Naive thymus-derived CD8-positive, alpha-beta T cell (primary cell): ENCODE measurements around the gene BACH1. TPM values are rescaled to one million over a fixed set of nuclear protein-coding genes. Genes with fewer than 3 reads are reported as not detected.
"Not testable (repeated sequence)": the region's sequence is repeated elsewhere in the genome, so short reads cannot be mapped to it uniquely, and the experiment has no call there.

Experiments used
- ATAC-seq, 2 donors: fragments of 150-1000 bp; cut with Tn5 transposase in 1 of 2; sonication (Bioruptor Pico), chemical (Tn5 transposase) in 1 of 2; 1 replicate in 1 of 2; 2 replicates in 1 of 2; pipeline ENCODE4 v1.10.0; 2021; ENCODE audit warnings: mild to moderate bottlenecking in 2 of 2, moderate library complexity in 2 of 2
- POLR2A ChIA-PET: fragments of 350-600 bp; sonication (Branson Sonifier 250); formaldehyde crosslinking; loops from one replicate; lab custom pipeline; 2021; ENCODE audit warnings: antibody characterized with exemption; lab: Charles Lee
- DNase-seq, 10 donors: peaks; one replicate each; pipeline versions ENCODE4 v3.0.0 to v3.0.0-alpha.2; 2020 to 2022
- H3K27ac Mint-ChIP-seq, 10 donors: one replicate each; pipeline ENCODE4 v1.8.0; 2020 to 2022; ENCODE audit warnings: mild to moderate bottlenecking in 10 of 10, mixed read lengths in 10 of 10, moderate library complexity in 4 of 10, inconsistent platforms in 1 of 10
- H3K27me3 Mint-ChIP-seq, 5 donors: one replicate each; pipeline ENCODE4 v1.8.0; 2021 to 2022; ENCODE audit warnings: mixed read lengths in 5 of 5
- H3K36me3 Mint-ChIP-seq, 3 donors: one replicate each; pipeline ENCODE4 v1.8.0; 2020 to 2022; ENCODE audit warnings: mixed read lengths in 3 of 3, mild to moderate bottlenecking in 2 of 3, inconsistent platforms in 1 of 3
- H3K4me1 Mint-ChIP-seq, 4 donors: one replicate each; pipeline ENCODE4 v1.8.0; 2021 to 2022; ENCODE audit warnings: mixed read lengths in 4 of 4
- H3K4me3 Mint-ChIP-seq, 10 donors: one replicate each; pipeline ENCODE4 v1.8.0; 2020 to 2022; ENCODE audit warnings: mild to moderate bottlenecking in 10 of 10, mixed read lengths in 10 of 10, moderate library complexity in 6 of 10, inconsistent platforms in 1 of 10
- H3K9me3 Mint-ChIP-seq, 9 donors: one replicate each; pipeline ENCODE4 v1.8.0; 2020 to 2022; ENCODE audit warnings: mixed read lengths in 9 of 9, mild to moderate bottlenecking in 3 of 9, inconsistent platforms in 1 of 9, moderate library complexity in 1 of 9
- polyA plus RNA-seq, 3 donors: library from polyadenylated mRNA; unstranded; fragments of 300-500 nt; fragmentation: Illumina TruSeq; gene quantifications; one replicate each; pipeline ENCODE4 v1.2.3, GENCODE V29; 2021
- total RNA-seq, 8 experiments: library from RNA in 2 of 8; stranded (reverse) in 2 of 8; gene quantifications; one replicate each; pipeline ENCODE4 v1.2.3 and lab custom pipeline; 2021 to 2026

BACH1 gene
- total and polyA plus RNA-seq, 5 experiments from 2014 or later: 22.5 to 62.1 (median 25.6) TPM

- H3K27me3 Mint-ChIP-seq: no peaks in the 10 kb centered on the region
- no peak overlapping the region for H3K27ac Mint-ChIP-seq
- DNase-seq (no peak), ATAC-seq (no peak)
- H3K4me1 Mint-ChIP-seq: peaks cover 6 to 10% (median 8%) of the 10 kb centered on the region in 4 donors
- peaks cover 0 to 52% (median 11%) of the 10 kb centered on the region in 3 donors for H3K36me3 Mint-ChIP-seq
- POLR2A ChIA-PET: no interaction called here
- no peak overlapping the region for H3K4me3 Mint-ChIP-seq
- H3K9me3 Mint-ChIP-seq: no peaks in the 10 kb centered on the region
These were observed 39.5 kb downstream of the BACH1 start for GRCh38 chr21:29338256-29338655.

- no peaks in the 10 kb centered on the region for H3K27me3 Mint-ChIP-seq
- H3K9me3 Mint-ChIP-seq: no peaks in the 10 kb centered on the region
- DNase-seq (no peak), ATAC-seq (no peak)
- peaks cover 6 to 9% (median 7%) of the 10 kb centered on the region in 4 donors for H3K4me1 Mint-ChIP-seq
- H3K36me3 Mint-ChIP-seq: peaks cover 0 to 55% (median 13%) of the 10 kb centered on the region in 3 donors
- POLR2A ChIA-PET: interaction anchor here (0.7 kb wide), 1 partner anchor 179 kb away, joined by 3 read pairs; no protein-coding TSS in a partner anchor
- H3K4me3 Mint-ChIP-seq: no peak overlapping the region
- H3K27ac Mint-ChIP-seq: peak overlapping the region in 2 of 10 donors; percentile 4 to 66
These were observed 41.5 kb downstream of the BACH1 start for GRCh38 chr21:29340228-29340627.

GRCh38 chr21:29342363-29342957 lies 43.7 kb downstream of the BACH1 start:
- no peak overlapping the region for H3K4me3 Mint-ChIP-seq

GRCh38 chr21:29343519-29343918 lies 44.8 kb downstream of the BACH1 start:
- H3K9me3 Mint-ChIP-seq: no peaks in the 10 kb centered on the region
- H3K4me3 Mint-ChIP-seq: no peak overlapping the region
- H3K27ac Mint-ChIP-seq: peak overlapping the region in 1 of 10 donors; percentile 24
- H3K4me1 Mint-ChIP-seq: peaks cover 9 to 26% (median 14%) of the 10 kb centered on the region in 4 donors
- H3K27me3 Mint-ChIP-seq: no peaks in the 10 kb centered on the region
- peaks cover 0 to 36% (median 9%) of the 10 kb centered on the region in 3 donors for H3K36me3 Mint-ChIP-seq
- ATAC-seq (no peak), DNase-seq (no peak)
- POLR2A ChIA-PET: no interaction called here

More at GRCh38 chr21:29342363-29342957, 43.7 kb downstream of the BACH1 start:
- H3K9me3 Mint-ChIP-seq: no peaks in the 10 kb centered on the region
- H3K27ac Mint-ChIP-seq: peak overlapping the region in 4 of 10 donors; percentile 16 to 54 (median 42)
- POLR2A ChIA-PET: no interaction called here
- DNase-seq: no peak
- H3K36me3 Mint-ChIP-seq: peaks cover 0 to 39% (median 9%) of the 10 kb centered on the region in 3 donors
- H3K27me3 Mint-ChIP-seq: no peaks in the 10 kb centered on the region
- peaks cover 2 to 16% (median 6%) of the 10 kb centered on the region in 4 donors for H3K4me1 Mint-ChIP-seq
- no peak for ATAC-seq

GRCh38 chr21:29346281-29346680 lies 47.6 kb downstream of the BACH1 start:
- H3K9me3 Mint-ChIP-seq: no peaks in the 10 kb centered on the region
- H3K27ac Mint-ChIP-seq: peak overlapping the region in 4 of 10 donors; percentile 7 to 75 (median 56)
- no peak overlapping the region for H3K4me3 Mint-ChIP-seq
- POLR2A ChIA-PET: interaction anchor here (1.1 kb wide), 1 partner anchor 46 kb away, joined by 4 read pairs; no protein-coding TSS in a partner anchor
- ATAC-seq (no peak), DNase-seq (no peak)
- H3K27me3 Mint-ChIP-seq: no peaks in the 10 kb centered on the region
- H3K4me1 Mint-ChIP-seq: peaks cover 5 to 25% (median 14%) of the 10 kb centered on the region in 4 donors
- peaks cover 0 to 32% (median 10%) of the 10 kb centered on the region in 3 donors for H3K36me3 Mint-ChIP-seq

- ATAC-seq (no peak), DNase-seq (no peak)
- Mint-ChIP-seq H3K36me3 (peaks cover 4 to 36% (median 14%) of the 10 kb centered on the region in 3 donors), H3K4me3 (no peak overlapping the region), H3K4me1 (peaks cover 5 to 25% (median 14%) of the 10 kb centered on the region in 4 donors), H3K27ac (peak overlapping the region in 5 of 10 donors; percentile 7 to 75 (median 44)), H3K9me3 (no peaks in the 10 kb centered on the region), H3K27me3 (no peaks in the 10 kb centered on the region)
- POLR2A ChIA-PET: interaction anchor here (1.1 kb wide), 1 partner anchor 47 kb away, joined by 4 read pairs; no protein-coding TSS in a partner anchor
These were observed 48.0 kb downstream of the BACH1 start for GRCh38 chr21:29346771-29347170.

GRCh38 chr21:29347274-29347681 lies 48.6 kb downstream of the BACH1 start:
- DNase-seq (no peak), ATAC-seq (no peak)
- H3K27ac Mint-ChIP-seq: peak overlapping the region in 4 of 10 donors; percentile 6 to 68 (median 42)
- H3K4me3 Mint-ChIP-seq: no peak overlapping the region
- H3K36me3 Mint-ChIP-seq: peaks cover 5 to 32% (median 12%) of the 10 kb centered on the region in 3 donors
- POLR2A ChIA-PET: no interaction called here
- H3K9me3 Mint-ChIP-seq: no peaks in the 10 kb centered on the region
- H3K4me1 Mint-ChIP-seq: peaks cover 5 to 25% (median 13%) of the 10 kb centered on the region in 4 donors
- no peaks in the 10 kb centered on the region for H3K27me3 Mint-ChIP-seq

- Mint-ChIP-seq H3K4me3 (no peak overlapping the region), H3K4me1 (peaks cover 5 to 25% (median 12%) of the 10 kb centered on the region in 4 donors), H3K36me3 (peaks cover 24 to 35% (median 25%) of the 10 kb centered on the region in 3 donors), H3K9me3 (peaks cover 1 to 16% (median 11%) of the 10 kb centered on the region in 9 donors), H3K27me3 (no peaks in the 10 kb centered on the region), H3K27ac (no peak overlapping the region)
- ATAC-seq: no peak
- POLR2A ChIA-PET: interaction anchor here (1.0 kb wide), 1 partner anchor 275 kb away, joined by 3 read pairs; no protein-coding TSS in a partner anchor
- no peak for DNase-seq
These were observed 51.0 kb downstream of the BACH1 start for GRCh38 chr21:29349702-29350101.

- Mint-ChIP-seq H3K27ac (peak overlapping the region in 1 of 10 donors; percentile 46), H3K4me1 (peaks cover 5 to 25% (median 12%) of the 10 kb centered on the region in 4 donors), H3K27me3 (no peaks in the 10 kb centered on the region), H3K36me3 (peaks cover 26 to 36% (median 30%) of the 10 kb centered on the region in 3 donors), H3K4me3 (no peak overlapping the region), H3K9me3 (peaks cover 2 to 18% (median 15%) of the 10 kb centered on the region in 9 donors)
- POLR2A ChIA-PET: no interaction called here
- DNase-seq: no peak
- no peak for ATAC-seq
These were observed 51.6 kb downstream of the BACH1 start for GRCh38 chr21:29350246-29350779.

GRCh38 chr21:29351691-29352090 lies 53.0 kb downstream of the BACH1 start:
- H3K27ac Mint-ChIP-seq: no peak overlapping the region
- H3K27me3 Mint-ChIP-seq: no peaks in the 10 kb centered on the region
- peaks cover 2 to 23% (median 15%) of the 10 kb centered on the region in 9 donors for H3K9me3 Mint-ChIP-seq
- peak overlapping the region in 1 of 10 donors; percentile 21 for H3K4me3 Mint-ChIP-seq
- no peak for ATAC-seq
- H3K36me3 Mint-ChIP-seq: peaks cover 26 to 36% (median 33%) of the 10 kb centered on the region in 3 donors
- POLR2A ChIA-PET: no interaction called here
- peaks cover 2 to 21% (median 12%) of the 10 kb centered on the region in 4 donors for H3K4me1 Mint-ChIP-seq
- no peak for DNase-seq

- DNase-seq, H3K27ac Mint-ChIP-seq, POLR2A ChIA-PET, H3K27me3 Mint-ChIP-seq, ATAC-seq, H3K4me3 Mint-ChIP-seq: not testable (repeated sequence)
- Mint-ChIP-seq H3K4me1 (peaks cover 2 to 12% (median 9%) of the 10 kb centered on the region in 4 donors), H3K9me3 (peaks cover 2 to 23% (median 15%) of the 10 kb centered on the region in 9 donors), H3K36me3 (peaks cover 26 to 38% (median 33%) of the 10 kb centered on the region in 3 donors)
These were observed 56.5 kb downstream of the BACH1 start for GRCh38 chr21:29355043-29355710.

- peaks cover 2 to 16% (median 13%) of the 10 kb centered on the region in 4 donors for H3K4me1 Mint-ChIP-seq
- POLR2A ChIA-PET, ATAC-seq: not testable (repeated sequence)
These were observed 57.6 kb downstream of the BACH1 start for GRCh38 chr21:29356291-29356690.

More at GRCh38 chr21:29356291-29356690, 57.6 kb downstream of the BACH1 start:
- Mint-ChIP-seq H3K27ac (peak overlapping the region in 1 of 10 donors; percentile 40), H3K36me3 (peaks cover 26 to 32% (median 32%) of the 10 kb centered on the region in 3 donors), H3K9me3 (peaks cover 2 to 23% (median 15%) of the 10 kb centered on the region in 9 donors)
- H3K4me3 Mint-ChIP-seq, DNase-seq, H3K27me3 Mint-ChIP-seq: not testable (repeated sequence)
